ENCODE results near the gene FOXP1. TPM values are rescaled to one million over a fixed set of nuclear protein-coding genes. Genes with fewer than 3 reads are reported as not detected.

FOXP1 gene
- total and polyA plus RNA-seq, 2 experiments from 2014 or later: 37.4 to 59.9 TPM

GRCh38 chr3:71371282-71371681 is 212.2 kb downstream of the FOXP1 start:
- in situ Hi-C loops (cut with MboI): no loop called here
- Histone ChIP-seq H3K4me1 (ENCODE audit: insufficient read depth) (peaks cover 12% of the 10 kb centered on the region), H3K79me2 (ENCODE audit: insufficient read depth) (peaks cover 10% of the 10 kb centered on the region; the same call in 1 of the 2 replicates), H3K27me3 (replicated peaks; ENCODE audit: insufficient read depth) (no peaks in the 10 kb centered on the region), H3K27ac (no peak overlapping the region), H3F3A (ENCODE audit: insufficient read depth) (0 out of 2 replicates have a peak, but pooled peaks cover 11% of the 10 kb centered on the region), H2AFZ (no peak overlapping the region), H3K4me3 (no peak overlapping the region), H3K9me2 (ENCODE audit: insufficient read depth) (0 out of 2 replicates have a peak, but pooled peaks cover 3% of the 10 kb centered on the region), H3K9ac (no peak overlapping the region), H3K9me3 (ENCODE audit: low read depth) (no peaks in the 10 kb centered on the region), H4K20me1 (ENCODE audit: insufficient read depth) (no peaks in the 10 kb centered on the region), H3K36me3 (ENCODE audit: low read depth) (no peaks in the 10 kb centered on the region), H3K4me2 (ENCODE audit: unreplicated experiment) (no peak overlapping the region)
- no peak for TF ChIP-seq EZH2 (IDR thresholded peaks at IDR 0.05; ENCODE audit: insufficient read depth, poor library complexity, severe bottlenecking)
- no peak for TF ChIP-seq EZH2phosphoT487 (IDR thresholded peaks at IDR 0.05; ENCODE audit: insufficient read depth, low read depth)
- WGBS, 2 experiments (ENCODE audit: low coverage in 1 of 2, low lambda C conversion rate in 2 of 2, missing lambda C conversion rate in 2 of 2): 84 to 85% methylated on average over 6 of the region's 6 CpGs
- no peak for DNase-seq

- no peaks in the 10 kb centered on the region for H3K27me3 ChIP-seq (replicated peaks; ENCODE audit: insufficient read depth)
- DNase-seq: no peak
- H3K4me1 ChIP-seq (ENCODE audit: insufficient read depth): peaks cover 12% of the 10 kb centered on the region
- no peak for TF ChIP-seq EZH2 (IDR thresholded peaks at IDR 0.05; ENCODE audit: insufficient read depth, poor library complexity, severe bottlenecking)
- no peak for TF ChIP-seq EZH2phosphoT487 (IDR thresholded peaks at IDR 0.05; ENCODE audit: insufficient read depth, low read depth)
- peaks cover 10% of the 10 kb centered on the region; the same call in 1 of the 2 replicates for H3K79me2 ChIP-seq (ENCODE audit: insufficient read depth)
- 0 out of 2 replicates have a peak, but pooled peaks cover 11% of the 10 kb centered on the region for H3F3A ChIP-seq (ENCODE audit: insufficient read depth)
- no peak overlapping the region for H3K9ac ChIP-seq
- no peak overlapping the region for H3K4me2 ChIP-seq (ENCODE audit: unreplicated experiment)
- H3K9me2 ChIP-seq (ENCODE audit: insufficient read depth): 0 out of 2 replicates have a peak, but pooled peaks cover 3% of the 10 kb centered on the region
- WGBS, 2 experiments (ENCODE audit: low coverage in 1 of 2, low lambda C conversion rate in 2 of 2, missing lambda C conversion rate in 2 of 2): 33 to 38% methylated on average over 5 of the region's 5 CpGs
- no peak overlapping the region for H2AFZ ChIP-seq
- H4K20me1 ChIP-seq (ENCODE audit: insufficient read depth): no peaks in the 10 kb centered on the region
- no peaks in the 10 kb centered on the region for H3K36me3 ChIP-seq (ENCODE audit: low read depth)
- no peak overlapping the region for H3K27ac ChIP-seq
- no peaks in the 10 kb centered on the region for H3K9me3 ChIP-seq (ENCODE audit: low read depth)
- in situ Hi-C loops (cut with MboI): no loop called here
- H3K4me3 ChIP-seq: no peak overlapping the region
Observed at GRCh38 chr3:71370467-71370866, 213.1 kb downstream of the FOXP1 start.

GRCh38 chr3:71369701-71370391 is 213.7 kb downstream of the FOXP1 start:
- H3K9ac ChIP-seq: no peak overlapping the region
- in situ Hi-C loops (cut with MboI): no loop called here
- H3K9me2 ChIP-seq (ENCODE audit: insufficient read depth): 0 out of 2 replicates have a peak, but pooled peaks cover 3% of the 10 kb centered on the region
- peak; percentile 58 for DNase-seq
- 0 out of 2 replicates have a peak, but pooled peaks cover 11% of the 10 kb centered on the region for H3F3A ChIP-seq (ENCODE audit: insufficient read depth)
- H3K9me3 ChIP-seq (ENCODE audit: low read depth): no peaks in the 10 kb centered on the region
- no peaks in the 10 kb centered on the region for H4K20me1 ChIP-seq (ENCODE audit: insufficient read depth)
- TF ChIP-seq EZH2phosphoT487 (IDR thresholded peaks at IDR 0.05; ENCODE audit: insufficient read depth, low read depth): no peak
- no peak for TF ChIP-seq EZH2 (IDR thresholded peaks at IDR 0.05; ENCODE audit: insufficient read depth, poor library complexity, severe bottlenecking)
- H3K27me3 ChIP-seq (replicated peaks; ENCODE audit: insufficient read depth): no peaks in the 10 kb centered on the region
- peaks cover 10% of the 10 kb centered on the region; the same call in 1 of the 2 replicates for H3K79me2 ChIP-seq (ENCODE audit: insufficient read depth)
- no peak overlapping the region for H2AFZ ChIP-seq
- peaks cover 12% of the 10 kb centered on the region for H3K4me1 ChIP-seq (ENCODE audit: insufficient read depth)
- no peak overlapping the region for H3K4me3 ChIP-seq
- no peaks in the 10 kb centered on the region for H3K36me3 ChIP-seq (ENCODE audit: low read depth)
- no peak overlapping the region for H3K4me2 ChIP-seq (ENCODE audit: unreplicated experiment)
- WGBS, 2 experiments (ENCODE audit: low coverage in 1 of 2, low lambda C conversion rate in 2 of 2, missing lambda C conversion rate in 2 of 2): 54 to 57% methylated on average over 6 of the region's 6 CpGs
- H3K27ac ChIP-seq: no peak overlapping the region

- Histone ChIP-seq H3K27me3 (replicated peaks; ENCODE audit: insufficient read depth) (no peaks in the 10 kb centered on the region), H2AFZ (no peak overlapping the region), H3K9ac (no peak overlapping the region), H3K79me2 (ENCODE audit: insufficient read depth) (peaks cover 10% of the 10 kb centered on the region; the same call in 1 of the 2 replicates), H3K27ac (no peak overlapping the region), H3K9me3 (ENCODE audit: low read depth) (no peaks in the 10 kb centered on the region), H4K20me1 (ENCODE audit: insufficient read depth) (no peaks in the 10 kb centered on the region), H3K4me1 (ENCODE audit: insufficient read depth) (peaks cover 12% of the 10 kb centered on the region), H3F3A (ENCODE audit: insufficient read depth) (0 out of 2 replicates have a peak, but pooled peaks cover 11% of the 10 kb centered on the region), H3K4me3 (no peak overlapping the region), H3K36me3 (ENCODE audit: low read depth) (no peaks in the 10 kb centered on the region), H3K9me2 (ENCODE audit: insufficient read depth) (no peaks in the 10 kb centered on the region), H3K4me2 (ENCODE audit: unreplicated experiment) (no peak overlapping the region)
- in situ Hi-C loops (cut with MboI): no loop called here
- no peak for TF ChIP-seq EZH2phosphoT487 (IDR thresholded peaks at IDR 0.05; ENCODE audit: insufficient read depth, low read depth)
- no peak for TF ChIP-seq EZH2 (IDR thresholded peaks at IDR 0.05; ENCODE audit: insufficient read depth, poor library complexity, severe bottlenecking)
- no peak for DNase-seq
- WGBS, 2 experiments (ENCODE audit: low coverage in 1 of 2, low lambda C conversion rate in 2 of 2, missing lambda C conversion rate in 2 of 2): 94 to 95% methylated on average over 8 of the region's 8 CpGs
Observed at GRCh38 chr3:71366988-71367604, 216.4 kb downstream of the FOXP1 start.
